Memory B cell (primary cell): Measurements from ENCODE around the gene SHBG.
A peak's percentile ranks its signal among the peaks of the same experiment; 100 is the strongest.

Experiments
- ATAC-seq: fragments of 150-1000 bp; cut with Tn5 transposase; 2 replicates; pipeline ENCODE4 v1.10.0; 2021; ENCODE audit warnings: low read depth, mild to moderate bottlenecking, moderate library complexity
- DNase-seq, 2 donors: peaks; one replicate each; pipeline ENCODE4 v3.0.0; 2022; ENCODE audit warnings: low spot score in 2 of 2
- H3K27ac Mint-ChIP-seq: one replicate; pipeline ENCODE4 v1.8.0; 2022; ENCODE audit warnings: mild to moderate bottlenecking, moderate library complexity, mixed read lengths
- H3K27me3 Mint-ChIP-seq: one replicate; pipeline ENCODE4 v1.8.0; 2022; ENCODE audit warnings: mixed read lengths
- H3K36me3 Mint-ChIP-seq: one replicate; pipeline ENCODE4 v1.8.0; 2022; ENCODE audit warnings: mild to moderate bottlenecking, mixed read lengths
- H3K4me1 Mint-ChIP-seq: one replicate; pipeline ENCODE4 v1.8.0; 2022; ENCODE audit warnings: mixed read lengths
- H3K4me3 Mint-ChIP-seq: one replicate; pipeline ENCODE4 v1.8.0; 2022; ENCODE audit warnings: mild to moderate bottlenecking, moderate library complexity, mixed read lengths
- H3K9me3 Mint-ChIP-seq: one replicate; pipeline ENCODE4 v1.8.0; 2022; ENCODE audit warnings: mixed read lengths

Gene SHBG, protein sequence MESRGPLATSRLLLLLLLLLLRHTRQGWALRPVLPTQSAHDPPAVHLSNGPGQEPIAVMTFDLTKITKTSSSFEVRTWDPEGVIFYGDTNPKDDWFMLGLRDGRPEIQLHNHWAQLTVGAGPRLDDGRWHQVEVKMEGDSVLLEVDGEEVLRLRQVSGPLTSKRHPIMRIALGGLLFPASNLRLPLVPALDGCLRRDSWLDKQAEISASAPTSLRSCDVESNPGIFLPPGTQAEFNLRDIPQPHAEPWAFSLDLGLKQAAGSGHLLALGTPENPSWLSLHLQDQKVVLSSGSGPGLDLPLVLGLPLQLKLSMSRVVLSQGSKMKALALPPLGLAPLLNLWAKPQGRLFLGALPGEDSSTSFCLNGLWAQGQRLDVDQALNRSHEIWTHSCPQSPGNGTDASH

DNA sequence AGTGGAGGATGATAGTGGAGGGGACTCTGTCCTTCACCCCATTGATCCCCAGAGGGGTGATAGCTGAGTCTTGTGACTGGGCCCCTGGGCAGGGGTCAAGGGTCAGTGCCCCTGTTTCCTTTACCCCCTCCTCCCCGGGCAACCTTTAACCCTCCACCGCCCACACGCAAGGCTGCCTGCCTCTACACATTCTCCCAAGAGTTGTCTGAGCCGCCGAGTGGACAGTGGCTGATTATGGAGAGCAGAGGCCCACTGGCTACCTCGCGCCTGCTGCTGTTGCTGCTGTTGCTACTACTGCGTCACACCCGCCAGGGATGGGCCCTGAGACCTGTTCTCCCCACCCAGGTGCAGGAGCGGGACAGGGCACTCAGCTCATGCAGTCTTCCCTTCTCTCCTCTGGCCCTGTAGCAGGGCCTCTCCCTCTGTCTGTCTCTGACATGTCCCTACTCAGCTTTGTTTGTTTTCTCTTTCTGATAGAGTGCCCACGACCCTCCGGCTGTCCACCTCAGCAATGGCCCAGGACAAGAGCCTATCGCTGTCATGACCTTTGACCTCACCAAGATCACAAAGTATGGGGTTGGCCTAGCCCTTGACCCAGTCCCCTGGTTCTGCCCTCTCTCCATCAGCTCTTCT, at the start of gene SHBG:
TSS of gene SHBG (plus strand) at position 197 of the 633 bp plus-strand sequence. CDS start at position 235, 38 bp downstream.
- H3K4me3 Mint-ChIP-seq = no peak within 1 kb of the TSS

DNA sequence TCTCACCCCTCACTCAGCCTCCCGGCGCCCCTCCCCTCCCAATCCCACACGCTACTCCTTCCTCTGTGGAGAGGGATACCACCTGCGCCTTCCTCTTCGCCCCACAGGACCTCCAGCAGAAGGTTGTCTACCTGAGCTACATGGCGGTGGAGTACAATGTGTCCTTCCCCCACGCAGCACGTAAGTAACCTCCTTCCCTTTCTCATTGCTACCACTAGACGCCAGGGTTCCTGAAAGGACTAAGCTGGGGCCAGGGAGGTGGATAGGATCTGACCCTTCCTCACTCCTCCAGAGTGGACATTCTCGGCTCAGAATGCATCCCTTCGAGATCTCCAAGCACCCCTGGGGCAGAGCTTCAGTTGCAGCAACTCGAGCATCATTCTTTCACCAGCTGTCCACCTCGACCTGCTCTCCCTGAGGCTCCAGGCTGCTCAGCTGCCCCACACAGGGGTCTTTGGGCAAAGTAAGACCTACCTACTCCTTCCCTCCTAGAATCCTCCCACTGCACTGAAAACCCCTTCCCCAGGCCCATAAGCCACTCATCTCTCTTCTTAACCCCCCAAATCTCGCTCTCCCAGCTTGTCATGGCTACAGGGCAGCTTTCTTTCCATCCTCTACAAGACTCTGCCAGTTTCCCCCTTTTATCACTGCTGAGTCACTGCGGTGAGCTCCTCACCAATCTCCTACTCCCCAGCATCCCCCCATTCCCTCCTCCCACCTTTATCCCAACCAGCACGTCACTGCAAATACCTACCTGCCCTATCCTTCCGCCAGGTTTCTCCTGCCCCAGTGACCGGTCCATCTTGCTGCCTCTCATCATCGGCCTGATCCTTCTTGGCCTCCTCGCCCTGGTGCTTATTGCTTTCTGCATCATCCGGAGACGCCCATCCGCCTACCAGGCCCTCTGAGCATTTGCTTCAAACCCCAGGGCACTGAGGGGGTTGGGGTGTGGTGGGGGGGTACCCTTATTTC, 49.0 kb upstream of the SHBG start:
- no peak for DNase-seq
- peak overlapping the region; percentile 64 for H3K27ac Mint-ChIP-seq
- no peak for ATAC-seq
- no peaks in the 10 kb centered on the region for H3K9me3 Mint-ChIP-seq
- peaks cover 45% of the 10 kb centered on the region for H3K4me1 Mint-ChIP-seq
- peaks cover 17% of the 10 kb centered on the region for H3K36me3 Mint-ChIP-seq
- no peaks in the 10 kb centered on the region for H3K27me3 Mint-ChIP-seq
- peak overlapping the region; percentile 69 for H3K4me3 Mint-ChIP-seq

More for the DNA sequence above, at the start of gene SHBG:
- Mint-ChIP-seq H3K36me3 (peaks cover 5% of the 10 kb centered on the region), H3K9me3 (no peaks in the 10 kb centered on the region), H3K4me1 (peaks cover 9% of the 10 kb centered on the region), H3K27ac (no peak within 1 kb of the TSS), H3K27me3 (peaks cover 1% of the 10 kb centered on the region)
- ATAC-seq (no peak), DNase-seq (no peak)

DNA sequence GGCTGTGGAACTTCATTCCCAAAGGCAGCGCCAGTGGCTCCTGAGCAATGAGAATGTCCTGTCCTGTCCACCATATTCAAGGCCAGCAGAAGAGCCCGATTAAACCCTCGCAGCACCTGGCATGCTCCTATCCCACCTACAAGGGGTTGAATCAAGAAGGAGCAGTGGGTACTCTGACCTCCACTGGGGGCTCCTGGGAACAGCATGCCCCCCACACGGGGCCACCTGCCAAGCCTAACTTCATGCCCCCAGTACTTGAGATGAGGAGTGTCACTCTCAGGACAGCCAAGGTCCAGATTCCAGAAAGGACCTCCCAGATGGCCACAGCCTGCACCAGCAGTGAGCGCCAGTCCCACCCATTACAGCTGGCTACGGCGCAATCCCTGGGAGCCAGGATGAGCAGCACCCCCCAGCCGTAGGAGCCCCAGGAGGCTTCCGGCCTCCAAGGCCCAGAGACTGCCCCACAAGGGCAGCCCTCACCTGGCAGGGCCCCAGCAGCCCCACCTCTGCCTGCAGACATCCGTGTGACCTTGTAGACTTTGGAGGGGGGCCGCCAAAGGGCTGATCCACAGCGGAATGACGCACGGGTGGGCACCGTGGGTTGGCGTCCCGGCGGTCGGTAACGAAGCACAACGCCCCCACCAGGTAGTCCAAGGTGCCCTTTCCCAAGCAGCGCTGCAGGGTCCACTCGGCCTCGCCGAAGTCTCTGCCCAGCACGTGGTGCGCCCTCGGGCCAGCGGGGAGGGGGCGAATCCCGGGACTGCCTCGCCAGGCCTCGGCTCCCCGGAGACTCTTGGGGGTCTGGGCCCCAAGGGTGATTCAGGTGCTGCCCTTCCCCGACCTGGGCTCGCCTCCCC, 47.3 kb upstream of the SHBG start:
- H3K27ac Mint-ChIP-seq = peak overlapping the region; percentile 98
- no peaks in the 10 kb centered on the region for H3K9me3 Mint-ChIP-seq
- H3K27me3 Mint-ChIP-seq = no peaks in the 10 kb centered on the region
- H3K4me3 Mint-ChIP-seq = peak overlapping the region; percentile 93
- peaks cover 45% of the 10 kb centered on the region for H3K4me1 Mint-ChIP-seq
- ATAC-seq (no peak), DNase-seq (no peak)
- peaks cover 10% of the 10 kb centered on the region for H3K36me3 Mint-ChIP-seq

DNA sequence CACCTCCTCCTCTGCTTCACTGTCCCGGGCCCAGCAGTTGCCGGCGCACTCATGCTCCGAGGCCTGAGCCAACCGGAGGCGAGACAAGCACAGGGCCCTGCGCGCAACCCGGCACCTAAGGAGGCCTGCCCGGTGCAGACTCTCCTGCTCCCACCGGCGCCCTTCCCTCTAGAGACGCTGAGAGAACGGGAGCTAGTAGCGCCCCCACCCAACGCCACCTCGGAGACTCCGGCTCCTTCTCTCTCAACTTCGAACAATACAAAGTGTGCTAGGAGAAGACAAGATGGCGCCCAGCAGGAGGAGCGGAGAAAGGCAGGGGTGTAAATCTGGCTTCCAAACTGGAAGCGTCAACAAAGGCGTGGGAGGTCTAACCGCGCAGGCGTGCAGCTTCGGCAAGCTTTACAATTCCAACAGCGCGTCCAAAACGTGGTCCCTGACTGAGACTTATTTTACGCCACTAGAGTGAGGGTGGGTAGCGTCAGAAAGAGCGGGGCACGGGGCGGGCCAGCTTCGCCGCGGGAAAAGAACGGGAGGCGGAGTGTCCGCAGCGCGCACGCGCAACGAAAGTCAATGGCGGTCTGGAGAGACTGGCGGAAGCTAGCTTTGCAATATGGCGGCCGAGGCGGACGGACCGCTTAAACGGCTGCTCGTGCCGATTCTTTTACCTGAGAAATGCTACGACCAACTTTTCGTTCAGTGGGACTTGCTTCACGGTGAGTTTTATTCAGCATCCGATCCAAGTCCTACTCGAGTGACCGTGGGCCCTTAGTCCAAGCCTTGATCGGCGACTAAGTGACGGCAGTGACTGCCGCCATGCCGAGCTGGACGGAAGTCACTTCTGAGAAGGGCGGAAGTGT, 46.5 kb upstream of the SHBG start, which contains the start of gene MPDU1:
TSS of gene MPDU1 (plus strand) at position 600 of the 857 bp plus-strand sequence. CDS start at position 611, 11 bp downstream.
- Mint-ChIP-seq H3K36me3 (peaks cover 9% of the 10 kb centered on the region), H3K4me3 (peak within 1 kb of the TSS; percentile 93), H3K27me3 (no peaks in the 10 kb centered on the region), H3K9me3 (no peaks in the 10 kb centered on the region), H3K27ac (peak within 1 kb of the TSS; percentile 98), H3K4me1 (peaks cover 42% of the 10 kb centered on the region)
- peak; percentile 89 to 93 for DNase-seq
- ATAC-seq = peak; percentile 79

DNA sequence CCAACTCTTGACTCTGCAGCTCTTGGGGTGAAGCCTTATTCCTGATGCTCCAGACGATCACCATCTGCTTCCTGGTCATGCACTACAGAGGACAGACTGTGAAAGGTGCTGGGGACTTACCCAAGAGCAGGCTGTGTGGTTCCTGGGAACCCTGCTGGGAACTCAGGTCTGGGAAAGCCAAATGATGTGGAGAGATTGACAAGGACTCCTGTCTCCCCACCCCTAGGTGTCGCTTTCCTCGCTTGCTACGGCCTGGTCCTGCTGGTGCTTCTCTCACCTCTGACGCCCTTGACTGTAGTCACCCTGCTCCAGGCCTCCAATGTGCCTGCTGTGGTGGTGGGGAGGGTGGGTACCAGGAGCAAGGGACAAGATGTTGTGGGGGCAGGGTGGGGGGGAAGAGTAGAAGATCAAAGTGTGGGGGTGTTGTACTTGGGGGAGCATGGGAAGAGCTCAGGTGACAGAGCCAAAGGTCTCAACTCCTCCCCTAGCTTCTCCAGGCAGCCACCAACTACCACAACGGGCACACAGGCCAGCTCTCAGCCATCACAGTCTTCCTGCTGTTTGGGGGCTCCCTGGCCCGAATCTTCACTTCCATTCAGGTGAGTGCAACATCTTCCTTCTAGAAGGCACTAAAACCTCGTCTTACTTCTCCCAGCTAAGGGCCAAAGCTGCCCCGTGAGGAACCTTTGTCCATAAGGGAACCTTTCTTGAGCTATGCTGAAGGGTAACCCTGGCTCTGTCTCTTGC, 43.1 kb upstream of the SHBG start:
- H3K4me3 Mint-ChIP-seq = no peak overlapping the region
- DNase-seq = no peak
- no peaks in the 10 kb centered on the region for H3K27me3 Mint-ChIP-seq
- H3K27ac Mint-ChIP-seq = no peak overlapping the region
- H3K36me3 Mint-ChIP-seq = peaks cover 14% of the 10 kb centered on the region
- peaks cover 13% of the 10 kb centered on the region for H3K4me1 Mint-ChIP-seq
- H3K9me3 Mint-ChIP-seq = no peaks in the 10 kb centered on the region
- no peak for ATAC-seq

DNA sequence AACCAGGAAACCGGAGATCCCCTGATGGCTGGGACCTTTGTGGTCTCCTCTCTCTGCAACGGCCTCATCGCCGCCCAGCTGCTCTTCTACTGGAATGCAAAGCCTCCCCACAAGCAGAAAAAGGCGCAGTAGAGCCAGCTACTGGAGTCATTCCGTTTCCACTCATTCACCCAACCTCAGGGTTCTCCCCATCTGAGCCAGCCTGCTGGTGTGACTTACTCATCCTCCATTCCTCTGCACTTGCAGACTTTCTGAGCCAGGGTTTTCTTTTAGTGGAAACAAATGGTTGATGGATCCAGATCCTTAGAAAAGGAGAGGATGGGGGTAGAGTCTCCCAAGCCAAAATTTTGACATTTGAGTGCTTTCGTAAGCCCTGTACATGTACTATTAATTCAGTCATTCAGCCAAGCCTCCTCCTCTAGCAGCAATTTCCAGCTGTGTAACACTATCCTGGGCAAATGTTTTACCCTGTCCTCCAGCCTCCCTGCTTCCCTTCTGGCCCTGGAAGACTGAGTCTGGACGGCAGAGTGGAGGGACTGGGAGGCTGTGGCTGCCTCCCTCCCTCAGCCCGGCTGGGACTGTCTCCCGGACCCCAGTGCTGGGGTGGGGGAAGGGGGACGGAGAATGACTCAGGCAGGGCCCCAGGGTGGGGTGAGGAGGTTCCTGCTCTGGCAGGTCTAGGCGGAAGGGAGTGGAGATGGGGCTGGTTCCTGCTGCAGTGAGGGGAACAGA, 42.3 kb upstream of the SHBG start:
- no peak for DNase-seq
- H3K4me3 Mint-ChIP-seq = no peak overlapping the region
- no peaks in the 10 kb centered on the region for H3K27me3 Mint-ChIP-seq
- no peak overlapping the region for H3K27ac Mint-ChIP-seq
- H3K9me3 Mint-ChIP-seq = no peaks in the 10 kb centered on the region
- peaks cover 8% of the 10 kb centered on the region for H3K4me1 Mint-ChIP-seq
- H3K36me3 Mint-ChIP-seq = peaks cover 17% of the 10 kb centered on the region
- no peak for ATAC-seq

DNA sequence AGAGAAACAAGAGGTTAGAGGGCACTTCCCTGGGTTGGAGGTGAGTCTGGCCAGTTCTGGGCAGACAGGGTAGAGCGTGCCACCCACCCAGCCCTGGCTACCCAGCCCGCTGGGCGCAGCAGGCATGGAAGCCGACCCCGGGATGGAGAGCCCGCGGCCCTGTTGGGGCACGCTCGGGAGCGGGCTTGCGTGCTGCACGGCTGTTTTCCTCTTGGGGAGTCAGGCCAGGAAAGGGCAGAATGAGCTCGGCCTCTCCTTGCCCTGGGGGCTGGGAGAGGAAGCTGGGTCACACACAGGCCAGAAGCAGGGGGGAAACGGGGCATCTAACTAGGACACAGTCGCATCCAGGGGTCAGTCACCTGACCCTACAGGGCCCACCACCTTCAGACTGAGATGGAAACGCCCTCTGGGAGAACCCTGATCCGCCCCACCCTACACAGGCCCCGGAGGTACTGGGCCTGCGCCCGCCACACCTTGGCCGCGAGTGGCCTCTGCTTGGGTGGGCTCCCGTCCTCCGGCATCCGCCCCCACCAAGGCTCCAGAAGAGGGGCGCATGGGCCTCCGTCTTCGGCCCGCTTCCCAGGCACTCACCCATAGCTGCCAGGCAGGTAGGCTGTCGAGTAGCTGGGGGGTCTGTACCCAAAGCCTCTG, 41.3 kb upstream of the SHBG start:
- Mint-ChIP-seq H3K4me1 (peaks cover 8% of the 10 kb centered on the region), H3K27me3 (no peaks in the 10 kb centered on the region), H3K36me3 (peaks cover 24% of the 10 kb centered on the region), H3K27ac (no peak overlapping the region), H3K9me3 (no peaks in the 10 kb centered on the region), H3K4me3 (no peak overlapping the region)
- ATAC-seq = no peak
- DNase-seq = no peak

DNA sequence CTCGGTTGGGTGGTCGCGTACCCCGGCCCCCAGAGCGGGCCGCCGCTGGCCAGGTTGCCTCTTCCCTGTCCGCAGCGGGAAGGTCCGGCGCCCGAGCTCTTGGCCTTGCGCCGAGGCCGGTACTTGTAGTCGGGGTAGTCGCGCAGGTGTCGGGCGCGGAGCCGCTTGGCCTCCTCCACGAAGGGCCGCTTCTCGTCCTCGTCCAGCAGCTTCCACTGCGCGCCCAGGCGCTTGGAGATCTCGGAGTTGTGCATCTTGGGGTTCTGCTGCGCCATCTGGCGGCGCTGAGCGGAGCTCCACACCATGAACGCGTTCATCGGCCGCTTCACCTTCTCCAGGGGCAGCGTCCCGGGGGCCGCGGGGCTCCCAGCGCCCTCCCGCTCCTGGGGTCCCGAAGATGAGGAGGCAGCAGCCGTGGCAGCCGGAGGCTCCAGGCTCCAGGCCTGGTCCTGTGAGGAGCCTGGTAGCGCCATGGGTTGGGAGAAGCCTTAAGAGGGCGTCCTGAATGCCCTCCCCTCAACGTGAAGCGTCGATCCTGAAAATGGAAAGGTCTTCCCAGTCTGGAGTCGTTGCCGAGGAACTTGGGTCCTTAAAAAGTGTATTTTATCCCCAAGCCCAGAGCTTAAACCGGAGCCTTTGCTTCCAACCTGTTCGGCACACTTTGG, 40.6 kb upstream of the SHBG start:
- no peak overlapping the region for H3K4me3 Mint-ChIP-seq
- DNase-seq (peak; percentile 66 to 74), ATAC-seq (peak; percentile 94)
- no peaks in the 10 kb centered on the region for H3K9me3 Mint-ChIP-seq
- no peak overlapping the region for H3K27ac Mint-ChIP-seq
- H3K36me3 Mint-ChIP-seq = peaks cover 30% of the 10 kb centered on the region
- no peaks in the 10 kb centered on the region for H3K27me3 Mint-ChIP-seq
- H3K4me1 Mint-ChIP-seq = peaks cover 6% of the 10 kb centered on the region

DNA sequence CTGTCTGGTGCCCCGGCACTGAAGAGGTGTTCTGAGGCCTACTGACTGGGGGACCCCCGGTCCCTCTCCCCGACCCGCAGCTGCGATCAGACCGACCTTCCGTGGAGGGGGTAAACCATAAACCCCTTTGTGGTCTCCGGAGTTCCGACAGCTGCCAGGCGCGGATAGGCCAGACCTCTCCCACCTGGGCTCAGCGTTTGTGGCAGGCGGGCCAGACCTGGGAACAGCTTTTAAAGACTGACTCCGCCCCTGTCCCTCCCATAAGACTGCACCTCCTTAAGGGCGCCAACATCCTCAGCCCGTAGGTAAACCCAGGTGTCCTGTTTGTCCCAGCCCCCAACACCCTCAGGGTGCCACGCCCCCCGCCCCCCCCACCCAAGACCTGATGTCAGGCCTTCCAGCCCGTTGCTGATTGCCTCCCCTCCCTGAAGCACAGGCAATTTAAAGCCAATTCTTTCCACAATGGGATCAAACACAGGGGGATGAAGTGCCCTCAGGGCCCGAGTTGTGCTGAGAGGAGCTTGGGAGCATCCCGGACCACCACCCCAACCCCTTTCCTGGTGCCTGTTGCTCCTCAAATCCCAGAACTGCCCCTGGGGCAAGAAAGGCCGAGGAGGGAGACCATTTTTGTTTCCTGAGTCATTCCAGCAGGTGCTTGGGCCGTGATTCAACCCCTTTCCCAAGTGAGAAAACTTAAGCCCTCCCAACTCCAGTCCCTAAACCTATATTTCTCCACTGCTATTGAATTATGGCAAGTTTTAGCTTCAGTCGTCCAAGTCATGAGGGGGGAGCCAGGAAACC, 39.8 kb upstream of the SHBG start, which contains the start of gene SOX15:
TSS of gene SOX15 (minus strand) at position 204 of the 801 bp plus-strand sequence. CDS start 418 bp downstream, outside the sequence.
- DNase-seq (no peak), ATAC-seq (no peak)
- Mint-ChIP-seq H3K9me3 (no peaks in the 10 kb centered on the region), H3K4me3 (no peak within 1 kb of the TSS), H3K27ac (no peak within 1 kb of the TSS), H3K4me1 (peaks cover 2% of the 10 kb centered on the region), H3K27me3 (no peaks in the 10 kb centered on the region), H3K36me3 (peaks cover 32% of the 10 kb centered on the region)

DNA sequence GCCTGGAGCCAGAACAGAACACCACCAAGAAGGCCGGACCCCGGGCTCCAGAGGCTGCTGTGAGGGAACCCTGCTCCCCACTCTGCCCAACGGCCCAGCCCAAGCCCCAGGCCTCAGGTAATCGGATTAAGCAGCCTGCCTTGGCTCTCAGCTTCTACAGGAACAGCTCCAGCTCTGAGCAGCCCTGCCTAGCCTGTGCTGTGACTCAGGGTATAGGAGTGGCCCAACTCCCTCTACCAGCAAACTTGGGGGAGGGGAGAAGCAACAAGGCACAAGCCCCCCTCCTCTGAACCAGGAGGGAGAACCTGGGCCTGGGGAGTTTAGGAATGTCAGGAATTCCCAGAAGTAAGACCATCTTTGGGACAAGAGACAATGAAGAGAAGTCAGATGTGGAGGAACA, 39.2 kb upstream of the SHBG start:
- Mint-ChIP-seq H3K4me1 (peaks cover under 1% of the 10 kb centered on the region), H3K36me3 (peaks cover 37% of the 10 kb centered on the region), H3K4me3 (no peak overlapping the region), H3K9me3 (no peaks in the 10 kb centered on the region), H3K27ac (no peak overlapping the region), H3K27me3 (no peaks in the 10 kb centered on the region)
- DNase-seq (no peak), ATAC-seq (no peak)
